ENCODE data around the gene GNG7. TPM values are rescaled to one million over a fixed set of nuclear protein-coding genes. Genes with fewer than 3 reads are reported as not detected.

GNG7 gene
- total RNA-seq, 4 donors from 2014 or later: 4.7 to 15.6 (median 9.2) TPM

DNA sequence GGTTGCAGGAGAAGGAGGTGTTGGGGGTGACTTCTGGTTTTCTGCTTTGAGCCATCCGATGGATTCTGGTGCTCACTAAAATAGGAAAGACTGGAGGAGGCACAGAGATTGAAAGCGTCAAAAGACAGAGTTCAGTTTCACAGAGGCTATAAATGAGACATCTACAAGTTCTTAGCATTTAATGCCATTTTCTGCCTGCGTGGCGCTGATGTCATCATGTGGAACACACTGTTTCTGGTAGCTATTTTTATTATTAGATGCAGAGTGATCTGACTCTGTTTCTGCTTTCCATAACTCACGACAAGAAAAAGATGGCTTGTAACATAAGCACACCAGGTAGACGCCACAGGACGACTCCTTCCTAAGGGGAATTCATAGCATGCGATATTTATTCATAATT is 40.6 kb upstream of the GNG7 start:
- H3K4me1 ChIP-seq: peaks cover 0 to 16% (median 6%) of the 10 kb centered on the region in 3 donors
- no peak for ATAC-seq
- no peaks in the 10 kb centered on the region for H3K36me3 ChIP-seq
- 63 to 96% methylated on average over 5 to 8 of the region's 8 CpGs for WGBS, 2 donors (ENCODE audit: low coverage in 1 of 2)
- peaks cover 16% of the 10 kb centered on the region for H3K27me3 ChIP-seq
- no peak overlapping the region for H3K27ac ChIP-seq
- H3K9me3 ChIP-seq: no peaks in the 10 kb centered on the region
- TF ChIP-seq EP300 (IDR thresholded peaks at IDR 0.05) (no peak), POLR2AphosphoS5 (IDR thresholded peaks at IDR 0.05) (no peak), POLR2A (IDR thresholded peaks at IDR 0.05) (no peak)
- TF ChIP-seq, protein P1, sequence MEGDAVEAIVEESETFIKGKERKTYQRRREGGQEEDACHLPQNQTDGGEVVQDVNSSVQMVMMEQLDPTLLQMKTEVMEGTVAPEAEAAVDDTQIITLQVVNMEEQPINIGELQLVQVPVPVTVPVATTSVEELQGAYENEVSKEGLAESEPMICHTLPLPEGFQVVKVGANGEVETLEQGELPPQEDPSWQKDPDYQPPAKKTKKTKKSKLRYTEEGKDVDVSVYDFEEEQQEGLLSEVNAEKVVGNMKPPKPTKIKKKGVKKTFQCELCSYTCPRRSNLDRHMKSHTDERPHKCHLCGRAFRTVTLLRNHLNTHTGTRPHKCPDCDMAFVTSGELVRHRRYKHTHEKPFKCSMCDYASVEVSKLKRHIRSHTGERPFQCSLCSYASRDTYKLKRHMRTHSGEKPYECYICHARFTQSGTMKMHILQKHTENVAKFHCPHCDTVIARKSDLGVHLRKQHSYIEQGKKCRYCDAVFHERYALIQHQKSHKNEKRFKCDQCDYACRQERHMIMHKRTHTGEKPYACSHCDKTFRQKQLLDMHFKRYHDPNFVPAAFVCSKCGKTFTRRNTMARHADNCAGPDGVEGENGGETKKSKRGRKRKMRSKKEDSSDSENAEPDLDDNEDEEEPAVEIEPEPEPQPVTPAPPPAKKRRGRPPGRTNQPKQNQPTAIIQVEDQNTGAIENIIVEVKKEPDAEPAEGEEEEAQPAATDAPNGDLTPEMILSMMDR (IDR thresholded peaks at IDR 0.05): no peak
- no peak overlapping the region for H3K4me3 ChIP-seq

DNA sequence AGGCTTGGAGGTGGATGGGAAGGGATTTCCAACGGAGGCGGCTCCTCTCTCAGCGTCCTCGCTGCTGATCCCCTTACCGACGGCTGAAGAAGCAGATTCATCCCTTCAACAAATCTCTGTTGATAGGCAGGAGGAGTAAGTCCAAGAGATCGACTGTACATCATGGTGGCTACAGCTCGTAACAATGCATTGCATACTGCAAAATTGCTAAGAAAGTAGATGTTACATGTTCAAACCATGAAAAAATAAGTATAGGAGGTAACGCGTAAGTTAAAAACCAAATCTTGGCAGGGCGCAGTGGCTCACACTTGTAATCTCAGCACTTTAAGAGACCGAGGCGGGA is 37.8 kb upstream of the GNG7 start:
- H3K27ac ChIP-seq: peak overlapping the region in 1 of 4 donors; percentile 77
- H3K4me1 ChIP-seq: peaks cover 0 to 21% (median 6%) of the 10 kb centered on the region in 3 donors
- TF ChIP-seq, protein P1 (IDR thresholded peaks at IDR 0.05): no peak
- TF ChIP-seq POLR2AphosphoS5 (IDR thresholded peaks at IDR 0.05) (no peak), EP300 (IDR thresholded peaks at IDR 0.05) (no peak), POLR2A (IDR thresholded peaks at IDR 0.05) (no peak)
- peaks cover 16% of the 10 kb centered on the region for H3K27me3 ChIP-seq
- ATAC-seq: no peak
- peaks cover 0 to 19% of the 10 kb centered on the region in 2 donors for H3K36me3 ChIP-seq
- WGBS, 2 donors (ENCODE audit: low coverage in 1 of 2): 38 to 67% methylated on average over 8 to 10 of the region's 13 CpGs
- H3K9me3 ChIP-seq: no peaks in the 10 kb centered on the region
- H3K4me3 ChIP-seq: no peak overlapping the region

DNA sequence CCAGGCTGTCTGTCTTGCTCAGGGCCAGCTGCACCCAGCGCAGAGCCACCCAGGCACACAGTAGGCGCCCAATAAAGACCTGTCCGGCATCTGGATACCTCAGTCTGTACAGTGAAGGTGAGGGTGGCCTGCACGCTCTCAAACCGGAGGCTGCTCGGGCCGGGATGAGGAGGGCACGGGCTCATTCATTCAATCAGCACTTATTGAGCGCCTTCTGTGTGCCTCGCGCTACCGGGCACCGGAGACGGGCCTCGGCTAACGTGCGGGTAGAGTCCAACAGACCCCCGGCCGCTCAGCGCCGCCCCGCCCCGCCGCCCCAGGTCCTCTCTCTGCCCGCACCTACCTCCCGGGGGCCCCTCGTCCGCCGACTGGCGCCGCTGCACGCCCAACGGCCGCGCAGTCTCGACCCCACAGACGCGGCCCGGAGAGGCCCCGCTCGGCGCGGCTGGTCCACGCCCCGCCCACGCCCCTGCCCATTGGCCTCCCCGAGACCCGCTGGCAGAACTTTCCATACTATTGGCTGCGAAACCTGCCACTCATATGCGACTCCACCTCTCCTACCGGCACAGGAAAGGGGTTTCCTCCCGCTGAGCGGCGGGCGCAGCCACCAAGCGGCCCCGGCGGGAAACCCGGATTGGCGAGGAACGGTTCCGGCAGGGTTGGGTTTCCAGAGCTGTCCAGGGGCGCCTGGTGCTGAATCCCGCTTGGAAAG is 37.3 kb upstream of the GNG7 start, which contains the start of gene SLC39A3:
SLC39A3 (minus strand) TSS at position 416 of the 712 bp plus-strand sequence. CDS start 2,760 bp downstream, outside the sequence.
- WGBS, 2 donors (ENCODE audit: low coverage in 1 of 2): 0% methylated on average over 2 to 7 of the region's 64 CpGs
- H3K4me1 ChIP-seq: peaks cover 0 to 21% (median 6%) of the 10 kb centered on the region in 3 donors
- H3K36me3 ChIP-seq: peaks cover 0 to 24% of the 10 kb centered on the region in 2 donors
- peak; percentile 100 for ATAC-seq
- H3K27me3 ChIP-seq: peaks cover 16% of the 10 kb centered on the region
- H3K9me3 ChIP-seq: no peaks in the 10 kb centered on the region
- peak within 1 kb of the TSS; percentile 67 to 82 for H3K4me3 ChIP-seq
- peak within 1 kb of the TSS in 3 of 4 donors; percentile 66 to 77 (median 74) for H3K27ac ChIP-seq
- no peak for TF ChIP-seq EP300 (IDR thresholded peaks at IDR 0.05)
- peak in 1 of 2 donors; percentile 50 for TF ChIP-seq POLR2A (IDR thresholded peaks at IDR 0.05)
- peak; percentile 59 for TF ChIP-seq POLR2AphosphoS5 (IDR thresholded peaks at IDR 0.05)
- TF ChIP-seq, protein P1 (IDR thresholded peaks at IDR 0.05): peak in 3 of 4 experiments; percentile 30 to 66 (median 49)

DNA sequence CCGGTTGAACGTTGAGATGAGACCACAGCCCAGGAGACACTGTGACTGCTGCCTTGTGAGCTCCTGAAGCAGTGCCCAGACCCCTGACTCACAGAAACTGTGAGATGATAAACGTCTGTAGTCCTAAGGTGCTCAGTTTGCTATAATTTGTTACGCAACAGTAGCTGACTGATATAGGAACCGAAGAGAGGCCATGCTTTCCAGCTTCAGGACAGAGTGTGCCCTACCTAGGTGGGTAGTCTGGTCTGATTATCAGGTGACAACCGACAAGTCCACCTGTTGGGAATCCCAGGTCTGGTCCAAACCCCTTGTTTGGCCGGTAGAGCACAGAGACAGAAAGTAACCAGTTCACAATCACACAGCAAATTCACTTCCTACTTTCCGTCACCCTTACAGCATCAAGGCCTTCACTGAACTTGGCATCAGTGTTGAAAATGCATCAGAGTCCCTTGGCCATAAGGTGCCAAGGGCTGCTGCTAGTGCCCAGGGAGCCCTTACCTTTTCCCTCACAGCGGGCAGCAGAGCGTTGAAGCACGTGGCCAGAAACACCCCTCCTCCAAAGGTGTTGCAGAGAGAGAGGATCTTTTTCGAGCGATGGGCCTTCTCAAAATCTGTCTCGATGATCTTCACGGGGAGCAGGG is 34.2 kb upstream of the GNG7 start:
- peaks cover 0 to 21% (median 6%) of the 10 kb centered on the region in 3 donors for H3K4me1 ChIP-seq
- WGBS, 2 donors (ENCODE audit: low coverage in 1 of 2): 91 to 100% methylated on average over 4 to 6 of the region's 15 CpGs
- no peaks in the 10 kb centered on the region for H3K9me3 ChIP-seq
- H3K4me3 ChIP-seq: no peak overlapping the region
- TF ChIP-seq, protein P1 (IDR thresholded peaks at IDR 0.05): no peak
- TF ChIP-seq POLR2A (IDR thresholded peaks at IDR 0.05) (no peak), POLR2AphosphoS5 (IDR thresholded peaks at IDR 0.05) (no peak), EP300 (IDR thresholded peaks at IDR 0.05) (no peak)
- no peak overlapping the region for H3K27ac ChIP-seq
- no peak for ATAC-seq
- H3K27me3 ChIP-seq: peaks cover 11% of the 10 kb centered on the region
- H3K36me3 ChIP-seq: peaks cover 0 to 55% of the 10 kb centered on the region in 2 donors
